ENCODE measurements around the gene ANO1.

Gene ANO1

GRCh38 chr11:70063121-70063520 lies 15.0 kb upstream of the ANO1 start:
- DNase-seq (ENCODE audit: insufficient read length, low spot score) (no peak), FAIRE-seq (no peak)
- no peak for TF ChIP-seq POLR2A (IDR thresholded peaks at IDR 0.05; ENCODE audit: low read depth, low read length)

GRCh38 chr11:70063555-70063954 lies 14.6 kb upstream of the ANO1 start:
- FAIRE-seq (no peak), DNase-seq (ENCODE audit: insufficient read length, low spot score) (no peak)
- no peak for TF ChIP-seq POLR2A (IDR thresholded peaks at IDR 0.05; ENCODE audit: low read depth, low read length)

GRCh38 chr11:70064008-70064725 lies 13.9 kb upstream of the ANO1 start:
- FAIRE-seq (no peak), DNase-seq (ENCODE audit: insufficient read length, low spot score) (no peak)
- no peak for TF ChIP-seq POLR2A (IDR thresholded peaks at IDR 0.05; ENCODE audit: low read depth, low read length)

- FAIRE-seq, result no peak
- DNase-seq (ENCODE audit: insufficient read length, low spot score), result no peak
- TF ChIP-seq POLR2A (IDR thresholded peaks at IDR 0.05; ENCODE audit: low read depth, low read length), result no peak
Observed at GRCh38 chr11:70064726-70065317, 13.3 kb upstream of the ANO1 start.

- no peak for TF ChIP-seq POLR2A (IDR thresholded peaks at IDR 0.05; ENCODE audit: low read depth, low read length)
- FAIRE-seq, result no peak
Observed at GRCh38 chr11:70065318-70066135, 12.6 kb upstream of the ANO1 start.

GRCh38 chr11:70066136-70066520 lies 12.0 kb upstream of the ANO1 start:
- TF ChIP-seq POLR2A (IDR thresholded peaks at IDR 0.05; ENCODE audit: low read depth, low read length), result no peak
- no peak for FAIRE-seq
- no peak for DNase-seq (ENCODE audit: insufficient read length, low spot score)

More at GRCh38 chr11:70065318-70066135, 12.6 kb upstream of the ANO1 start:
- DNase-seq (ENCODE audit: insufficient read length, low spot score), result no peak

GRCh38 chr11:70066628-70067027 lies 11.5 kb upstream of the ANO1 start:
- FAIRE-seq, result no peak
- no peak for DNase-seq (ENCODE audit: insufficient read length, low spot score)

GRCh38 chr11:70067036-70067435 lies 11.1 kb upstream of the ANO1 start:
- no peak for DNase-seq (ENCODE audit: insufficient read length, low spot score)
- FAIRE-seq, result no peak
- TF ChIP-seq POLR2A (IDR thresholded peaks at IDR 0.05; ENCODE audit: low read depth, low read length), result no peak

More at GRCh38 chr11:70066628-70067027, 11.5 kb upstream of the ANO1 start:
- no peak for TF ChIP-seq POLR2A (IDR thresholded peaks at IDR 0.05; ENCODE audit: low read depth, low read length)

GRCh38 chr11:70067591-70068341 lies 10.4 kb upstream of the ANO1 start:
- FAIRE-seq (no peak), DNase-seq (ENCODE audit: insufficient read length, low spot score) (no peak)
- no peak for TF ChIP-seq POLR2A (IDR thresholded peaks at IDR 0.05; ENCODE audit: low read depth, low read length)

GRCh38 chr11:70068345-70068744 lies 9.8 kb upstream of the ANO1 start:
- no peak for DNase-seq (ENCODE audit: insufficient read length, low spot score)
- no peak for TF ChIP-seq POLR2A (IDR thresholded peaks at IDR 0.05; ENCODE audit: low read depth, low read length)
- no peak for FAIRE-seq

GRCh38 chr11:70068950-70069349 lies 9.2 kb upstream of the ANO1 start:
- DNase-seq (ENCODE audit: insufficient read length, low spot score) (no peak), FAIRE-seq (no peak)
- no peak for TF ChIP-seq POLR2A (IDR thresholded peaks at IDR 0.05; ENCODE audit: low read depth, low read length)

GRCh38 chr11:70070706-70071105 lies 7.4 kb upstream of the ANO1 start:
- TF ChIP-seq POLR2A (IDR thresholded peaks at IDR 0.05; ENCODE audit: low read depth, low read length), result no peak
- DNase-seq (ENCODE audit: insufficient read length, low spot score), result no peak
- no peak for FAIRE-seq

GRCh38 chr11:70071996-70072395 lies 6.1 kb upstream of the ANO1 start:
- DNase-seq (ENCODE audit: insufficient read length, low spot score) (no peak), FAIRE-seq (no peak)
- TF ChIP-seq POLR2A (IDR thresholded peaks at IDR 0.05; ENCODE audit: low read depth, low read length), result no peak

- FAIRE-seq, result no peak
Observed at GRCh38 chr11:70072461-70072860, 5.7 kb upstream of the ANO1 start.

More at GRCh38 chr11:70072461-70072860, 5.7 kb upstream of the ANO1 start:
- no peak for DNase-seq (ENCODE audit: insufficient read length, low spot score)
- TF ChIP-seq POLR2A (IDR thresholded peaks at IDR 0.05; ENCODE audit: low read depth, low read length), result no peak
